ENCODE data around the gene METAP2.
A peak's percentile ranks its signal among the peaks of the same experiment; 100 is the strongest.

Gene METAP2

DNA sequence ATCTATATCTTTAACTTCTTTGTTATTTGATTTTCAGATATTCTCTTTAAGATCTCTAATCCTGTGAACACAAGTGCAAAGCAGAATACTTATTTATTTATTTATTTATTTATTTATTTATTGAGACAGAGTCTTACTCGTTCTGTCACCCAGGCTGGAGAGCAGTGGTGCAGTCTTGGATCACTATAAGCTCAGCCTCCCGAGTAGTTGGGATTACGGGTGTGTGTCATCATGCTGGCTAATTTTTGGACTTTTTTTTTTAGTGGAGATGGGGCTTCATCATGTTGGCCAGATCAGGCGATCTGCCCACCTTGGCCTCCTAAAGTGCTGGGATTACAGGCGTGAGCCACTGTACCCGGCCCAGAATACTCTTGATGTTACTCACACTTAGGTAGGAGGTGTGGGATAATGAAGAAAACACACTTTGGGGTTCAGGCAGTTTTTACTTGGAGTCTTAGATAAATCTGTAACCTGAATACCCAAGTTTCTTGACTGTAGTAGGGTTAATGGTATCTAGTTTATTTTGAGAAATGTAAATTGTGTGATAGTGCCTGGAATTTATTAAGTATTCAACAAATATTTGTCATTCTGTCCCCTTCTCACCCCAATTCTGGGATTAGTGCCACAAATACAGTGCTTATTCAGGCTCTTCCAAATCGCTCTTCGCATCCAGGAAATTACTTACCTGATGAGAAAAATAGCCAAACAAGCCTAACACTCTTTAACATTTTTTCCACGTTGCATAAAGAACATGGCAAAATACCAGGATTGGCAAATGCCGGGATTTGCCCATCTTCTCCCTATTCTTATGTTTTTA, 33.0 kb downstream of the METAP2 start:
- no peak overlapping the region for H3K4me3 ChIP-seq (ENCODE audit: low read depth, low read length)
- H3K27ac ChIP-seq: no peak overlapping the region
- in situ Hi-C loops (cut with HindIII; ENCODE audit: low pct_ligation_motif_present, low sequenced_read_pairs): no loop called here
- DNase-seq: peak; percentile 3
- no peaks in the 10 kb centered on the region for H3K27me3 ChIP-seq (replicated peaks)
- TF ChIP-seq CTCF (IDR thresholded peaks at IDR 0.05; ENCODE audit: low read depth, low read length, missing control alignments): no peak
- peaks cover 41% of the 10 kb centered on the region for H3K36me3 ChIP-seq (replicated peaks)

DNA sequence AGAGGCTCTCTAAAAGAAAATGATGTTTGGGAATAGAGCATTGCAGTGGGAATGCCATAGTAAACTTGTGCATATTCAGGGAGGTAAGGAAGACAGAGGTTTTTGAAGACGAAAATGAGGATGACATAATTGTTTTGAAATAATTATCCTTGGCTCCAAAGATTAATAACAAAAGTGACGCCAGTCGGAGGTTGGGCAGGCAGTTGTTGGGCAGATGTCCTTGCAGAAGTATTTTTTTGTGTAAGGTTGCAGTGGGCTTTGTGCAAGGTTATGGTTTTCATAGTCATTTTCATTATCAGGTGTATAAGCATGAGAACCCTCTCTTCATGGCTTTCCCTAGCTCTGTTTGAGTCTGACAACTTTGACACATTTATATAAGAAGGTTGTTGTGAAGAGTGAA, 35.3 kb downstream of the METAP2 start:
- peaks cover 49% of the 10 kb centered on the region for H3K36me3 ChIP-seq (replicated peaks)
- TF ChIP-seq CTCF (IDR thresholded peaks at IDR 0.05; ENCODE audit: low read depth, low read length, missing control alignments): no peak
- in situ Hi-C loops (cut with HindIII; ENCODE audit: low pct_ligation_motif_present, low sequenced_read_pairs): no loop called here

GRCh38 chr12:95511977-95512376, 38.0 kb downstream of the METAP2 start:
- Histone ChIP-seq H3K27me3 (replicated peaks) (no peaks in the 10 kb centered on the region), H3K4me3 (ENCODE audit: low read depth, low read length) (no peak overlapping the region), H3K27ac (no peak overlapping the region), H3K36me3 (replicated peaks) (peaks cover 33% of the 10 kb centered on the region)
- no peak for DNase-seq
- TF ChIP-seq CTCF (IDR thresholded peaks at IDR 0.05; ENCODE audit: low read depth, low read length, missing control alignments): no peak
- in situ Hi-C loops (cut with HindIII; ENCODE audit: low pct_ligation_motif_present, low sequenced_read_pairs): no loop called here

More for the DNA sequence above, 35.3 kb downstream of the METAP2 start:
- DNase-seq: no peak
- Histone ChIP-seq H3K27ac (no peak overlapping the region), H3K4me3 (ENCODE audit: low read depth, low read length) (no peak overlapping the region), H3K27me3 (replicated peaks) (no peaks in the 10 kb centered on the region)

- no peak for DNase-seq
- Histone ChIP-seq H3K36me3 (replicated peaks) (peaks cover 33% of the 10 kb centered on the region), H3K4me3 (ENCODE audit: low read depth, low read length) (no peak overlapping the region), H3K27ac (no peak overlapping the region), H3K27me3 (replicated peaks) (no peaks in the 10 kb centered on the region)
- TF ChIP-seq CTCF (IDR thresholded peaks at IDR 0.05; ENCODE audit: low read depth, low read length, missing control alignments): no peak
- in situ Hi-C loops (cut with HindIII; ENCODE audit: low pct_ligation_motif_present, low sequenced_read_pairs): no loop called here
Measured at GRCh38 chr12:95513599-95513998, 39.6 kb downstream of the METAP2 start.

DNA sequence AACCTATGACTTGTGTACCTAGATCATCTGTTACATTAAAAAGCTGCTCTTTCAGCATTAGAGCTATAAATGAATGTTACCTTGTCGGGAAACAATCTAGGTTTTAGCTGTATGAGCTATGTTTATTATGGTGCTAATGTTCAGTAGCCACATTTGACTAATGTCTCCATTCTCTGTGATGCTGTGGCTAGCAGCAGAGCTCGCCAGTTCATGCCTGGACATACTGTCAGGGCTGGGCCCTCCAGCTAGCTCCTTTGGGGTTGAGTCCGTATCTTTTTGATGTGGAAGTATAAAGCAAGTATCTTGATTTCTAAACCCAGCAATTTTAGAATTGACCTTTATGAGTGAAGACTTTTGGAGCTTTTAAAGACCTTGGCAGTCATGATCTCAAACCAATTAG, 41.2 kb downstream of the METAP2 start:
- no peak for DNase-seq
- peaks cover 29% of the 10 kb centered on the region for H3K36me3 ChIP-seq (replicated peaks)
- in situ Hi-C loops (cut with HindIII; ENCODE audit: low pct_ligation_motif_present, low sequenced_read_pairs): no loop called here
- TF ChIP-seq CTCF (IDR thresholded peaks at IDR 0.05; ENCODE audit: low read depth, low read length, missing control alignments): no peak
- H3K4me3 ChIP-seq (ENCODE audit: low read depth, low read length): no peak overlapping the region
- H3K27ac ChIP-seq: no peak overlapping the region
- no peaks in the 10 kb centered on the region for H3K27me3 ChIP-seq (replicated peaks)

- Histone ChIP-seq H3K4me3 (ENCODE audit: low read depth, low read length) (no peak overlapping the region), H3K27ac (no peak overlapping the region), H3K27me3 (replicated peaks) (no peaks in the 10 kb centered on the region), H3K36me3 (replicated peaks) (peaks cover 22% of the 10 kb centered on the region)
- TF ChIP-seq CTCF (IDR thresholded peaks at IDR 0.05; ENCODE audit: low read depth, low read length, missing control alignments): no peak
- in situ Hi-C loops (cut with HindIII; ENCODE audit: low pct_ligation_motif_present, low sequenced_read_pairs): no loop called here
- no peak for DNase-seq
Measured at GRCh38 chr12:95516757-95517156, 42.8 kb downstream of the METAP2 start.

All from brain microvascular endothelial cell (primary cell).